OCI-M1 (cell line): Measurements from ENCODE around the gene DPEP1.

ENCODE experiments used
- DNase-seq: peaks from one replicate; lab custom pipeline; 2025; lab: John Stamatoyannopoulos, UW

Gene DPEP1

GRCh38 chr16:89599451-89599858, 14.0 kb upstream of the DPEP1 start:
- DNase-seq: peak; percentile 46

- no peak for DNase-seq
Measured at GRCh38 chr16:89599902-89600301, 13.5 kb upstream of the DPEP1 start.

DNA sequence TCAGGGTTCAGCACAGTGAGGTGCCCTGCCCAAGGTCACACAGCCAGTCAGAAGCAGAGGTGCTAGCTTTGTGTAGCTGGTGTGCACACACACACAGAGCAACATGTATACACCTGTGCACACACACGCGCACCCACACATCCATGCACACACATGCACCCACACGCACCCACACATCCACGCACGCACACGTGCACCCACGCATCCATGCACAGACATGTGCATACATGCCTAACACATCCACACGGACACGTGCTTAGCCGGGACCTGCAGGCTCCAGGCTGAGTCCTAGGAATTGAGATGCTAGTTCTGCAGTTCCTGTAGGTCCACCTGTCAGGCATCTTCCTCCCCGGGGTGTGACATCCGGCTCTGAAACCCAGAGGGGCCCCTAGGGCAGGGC, 13.0 kb upstream of the DPEP1 start:
- no peak for DNase-seq

DNA sequence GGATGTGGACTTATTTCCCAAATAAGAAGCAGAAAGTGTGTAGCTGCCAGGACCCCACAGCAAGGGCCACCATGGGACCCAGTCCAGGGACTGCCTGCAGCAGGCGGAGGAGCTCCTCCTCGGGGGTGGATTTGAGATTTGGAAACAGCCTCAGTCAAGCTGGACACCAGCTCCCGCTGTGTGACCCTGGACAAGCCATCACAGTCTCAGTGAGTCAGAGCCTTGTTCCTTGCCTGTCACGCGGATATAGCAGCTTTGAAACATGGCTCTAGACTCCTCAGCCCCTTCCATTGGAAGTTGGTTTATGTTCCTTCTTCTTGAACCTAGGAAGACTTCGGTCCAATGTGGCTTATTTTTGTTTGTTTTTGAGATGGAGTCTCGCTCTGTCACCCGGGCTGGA, 12.5 kb upstream of the DPEP1 start:
- no peak for DNase-seq

- no peak for DNase-seq
Measured at GRCh38 chr16:89601906-89602272, 11.6 kb upstream of the DPEP1 start.

GRCh38 chr16:89602273-89602951, 11.0 kb upstream of the DPEP1 start:
- peak; percentile 35 for DNase-seq

DNA sequence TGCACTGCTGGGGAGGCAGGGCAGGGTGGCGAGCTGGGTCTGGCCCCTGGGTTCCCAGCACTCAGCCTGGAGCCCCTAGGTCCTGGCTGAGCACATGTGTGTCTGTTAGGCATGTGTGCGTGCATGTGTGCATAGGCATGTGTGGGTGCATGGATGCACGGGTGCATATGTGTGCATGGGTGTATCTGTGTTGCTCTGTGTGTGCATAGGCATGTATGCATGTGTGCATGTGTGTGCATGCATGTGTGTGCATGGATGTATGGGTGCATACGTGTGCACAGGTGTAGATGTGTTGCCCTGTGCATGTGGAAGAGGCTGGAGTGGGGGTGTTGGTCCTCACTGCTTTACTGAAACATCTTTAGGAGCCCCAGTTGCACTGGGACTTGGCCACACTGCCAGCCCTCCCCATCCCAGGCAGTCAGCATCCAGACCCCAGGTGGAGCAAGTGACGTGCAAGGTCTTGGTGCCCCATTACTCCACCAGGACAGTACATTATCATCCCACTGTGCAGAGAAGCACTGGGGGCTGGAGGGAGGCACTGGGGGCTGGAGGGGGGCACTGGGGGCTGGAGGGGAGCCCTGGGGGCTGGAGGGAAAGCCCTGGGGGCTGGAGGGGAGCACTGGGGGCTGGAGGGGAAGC, 10.4 kb upstream of the DPEP1 start:
- no peak for DNase-seq

GRCh38 chr16:89604764-89605163, 8.7 kb upstream of the DPEP1 start:
- no peak for DNase-seq

DNA sequence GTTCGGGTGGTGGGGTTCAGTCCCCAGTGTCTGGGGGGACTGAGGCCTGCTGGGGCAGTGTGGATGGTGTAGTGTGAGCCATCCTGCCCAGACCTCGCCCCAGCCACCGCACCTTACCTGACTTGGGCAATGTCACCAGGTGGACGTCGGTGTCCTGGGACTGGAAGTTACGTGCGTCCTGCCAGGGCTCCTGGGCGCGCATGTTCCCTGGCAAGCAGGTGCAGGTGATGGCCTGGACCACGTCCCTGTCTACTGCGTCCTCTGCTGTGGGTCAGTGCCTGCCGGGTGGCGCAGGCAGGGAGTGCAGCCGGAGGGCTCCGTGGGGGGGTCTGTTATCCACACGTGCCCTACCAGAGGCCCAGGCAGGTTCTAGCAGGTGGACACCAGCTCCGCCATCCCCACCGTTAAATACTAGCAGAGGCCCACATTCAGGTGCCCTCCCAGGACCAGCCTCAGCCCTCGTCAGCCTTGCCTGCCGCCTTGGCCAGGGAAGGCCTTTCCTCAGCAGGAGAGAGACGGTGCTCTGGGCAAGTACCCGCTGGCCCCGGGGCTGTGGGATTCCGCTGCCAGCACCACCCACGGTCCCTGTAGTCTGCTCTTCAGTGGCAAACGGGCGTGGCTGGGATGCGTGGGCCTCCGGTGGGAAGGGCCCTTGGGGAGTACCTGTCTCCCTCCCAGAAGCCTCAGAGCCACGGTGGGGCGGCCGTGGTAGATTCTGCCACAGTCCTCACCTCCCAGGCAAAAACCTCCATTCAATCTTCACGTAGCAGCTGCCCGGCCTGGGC, 8.1 kb upstream of the DPEP1 start:
- no peak for DNase-seq

GRCh38 chr16:89606006-89606405, 7.4 kb upstream of the DPEP1 start:
- no peak for DNase-seq

- no peak for DNase-seq
Measured at GRCh38 chr16:89607453-89607852, 6.0 kb upstream of the DPEP1 start.

GRCh38 chr16:89607937-89608740, 5.3 kb upstream of the DPEP1 start:
- no peak for DNase-seq

DNA sequence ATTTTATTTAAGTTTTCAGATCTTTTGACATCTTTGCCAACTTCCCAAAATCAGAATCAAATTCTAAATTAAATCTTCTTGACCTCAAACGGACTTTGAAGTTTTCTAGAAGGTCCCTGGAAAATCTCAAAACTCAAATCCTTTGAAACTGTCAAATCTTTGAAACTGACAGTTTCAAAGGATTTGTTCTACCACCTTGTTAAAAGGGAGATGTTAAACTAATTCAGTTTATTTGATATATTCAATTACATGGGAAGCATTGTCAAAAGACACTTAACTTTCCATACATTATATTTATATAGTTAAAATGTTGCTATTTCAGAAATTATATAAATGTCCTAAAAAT, 3.4 kb upstream of the DPEP1 start:
- no peak for DNase-seq

- no peak for DNase-seq
Measured at GRCh38 chr16:89612415-89613166, 851 bp upstream of the DPEP1 start.

GRCh38 chr16:89613954-89614459, 565 bp downstream of the DPEP1 start:
- DNase-seq: no peak

GRCh38 chr16:89615176-89615575, 1.7 kb downstream of the DPEP1 start:
- no peak for DNase-seq

DNA sequence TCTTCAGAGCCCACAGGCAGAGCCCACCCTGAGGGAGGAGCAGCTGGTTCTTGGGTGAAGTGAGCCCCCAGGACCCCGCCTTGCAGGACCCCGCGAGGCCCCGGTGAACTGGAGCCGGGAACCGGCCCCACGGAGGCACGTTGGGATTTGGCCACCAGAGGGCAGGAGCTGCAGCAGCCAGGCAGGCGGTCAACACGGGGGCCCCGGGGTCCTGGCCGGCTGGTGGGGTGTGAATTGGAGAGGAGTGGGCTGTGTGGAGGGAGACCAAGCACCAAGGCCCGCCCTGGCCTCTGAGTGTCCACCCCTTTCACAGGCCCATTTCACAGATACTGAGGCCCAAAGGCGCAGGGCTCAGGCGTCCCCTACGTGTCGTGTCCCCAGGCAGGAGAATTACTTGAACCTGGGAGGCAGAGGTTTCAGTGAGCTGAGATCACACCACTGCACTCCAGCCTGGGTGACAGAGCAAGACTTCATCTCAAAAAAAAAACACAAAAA, 2.2 kb downstream of the DPEP1 start:
- peak; percentile 23 for DNase-seq

- no peak for DNase-seq
Measured at GRCh38 chr16:89616623-89617022, 3.2 kb downstream of the DPEP1 start.

- DNase-seq: no peak
Measured at GRCh38 chr16:89617036-89617435, 3.6 kb downstream of the DPEP1 start.

- no peak for DNase-seq
Measured at GRCh38 chr16:89618109-89618998, 4.9 kb downstream of the DPEP1 start.
